Measurements from ENCODE around the gene SNTG2. TPM values are rescaled to one million over a fixed set of nuclear protein-coding genes. Genes with fewer than 3 reads are reported as not detected.

The SNTG2 gene
- total RNA-seq, 4 donors from 2014 or later = 4.2 to 14.2 (median 9.2) TPM

DNA sequence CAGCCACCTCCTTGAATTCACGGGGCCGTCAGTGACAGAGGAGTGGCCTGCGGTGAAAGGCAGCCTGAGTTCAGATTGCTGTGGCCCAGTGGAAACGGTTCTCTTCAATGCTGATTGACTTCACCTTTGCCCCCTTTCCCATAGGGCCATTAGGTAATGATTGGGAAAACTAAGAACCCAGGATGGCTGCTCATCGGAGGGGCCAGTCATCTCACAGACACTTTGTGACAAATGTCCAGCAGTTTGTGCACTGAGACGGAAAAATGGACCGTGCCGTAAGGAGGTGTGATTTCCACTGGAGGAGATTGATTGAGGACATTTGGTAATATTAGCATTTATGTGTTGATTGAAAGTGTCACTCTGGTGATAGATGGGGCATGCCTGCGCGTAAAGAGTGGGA is 402.9 kb downstream of the SNTG2 start:
- TF ChIP-seq CTCF (IDR thresholded peaks at IDR 0.05) (no peak), POLR2A (IDR thresholded peaks at IDR 0.05) (no peak)
- DNase-seq = no peak
- H3K9me3 ChIP-seq = no peaks in the 10 kb centered on the region
- H3K27me3 ChIP-seq = no peaks in the 10 kb centered on the region
- H3K27ac ChIP-seq = no peak overlapping the region
- H3K4me3 ChIP-seq (replicated peaks in 1 of 3) = no peak overlapping the region
- H3K36me3 ChIP-seq = no peaks in the 10 kb centered on the region
- intact Hi-C loops (cut with DNase I) = no loop called here
- WGBS, 2 donors = 80 to 87% methylated on average over 10 of the region's 10 CpGs
- peaks cover 0 to 25% of the 10 kb centered on the region in 2 donors for H3K4me1 ChIP-seq

DNA sequence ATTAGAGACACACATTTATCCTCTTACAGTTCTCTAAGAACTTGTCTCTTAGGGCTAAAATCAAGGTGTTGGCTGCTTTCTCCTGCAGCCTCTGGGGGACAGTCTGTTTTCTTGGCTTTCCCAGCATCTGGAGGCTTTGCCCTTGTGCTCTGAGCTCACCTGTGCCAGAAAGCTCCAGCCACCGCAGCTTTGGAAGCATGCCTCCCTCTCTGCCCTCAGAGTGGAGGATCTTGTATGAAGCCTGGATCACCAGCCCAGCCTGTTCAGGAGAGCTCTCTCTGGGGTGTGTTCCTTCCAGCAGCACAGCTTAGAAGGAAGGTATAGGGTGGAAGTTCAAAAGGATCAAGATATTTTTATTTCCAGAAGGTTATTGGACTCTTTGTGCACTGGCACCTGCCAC is 409.5 kb downstream of the SNTG2 start:
- H3K27ac ChIP-seq = peak overlapping the region in 1 of 3 donors; percentile 26
- H3K27me3 ChIP-seq = no peaks in the 10 kb centered on the region
- peak; percentile 75 to 89 for DNase-seq
- H3K36me3 ChIP-seq = no peaks in the 10 kb centered on the region
- intact Hi-C loops (cut with DNase I) = no loop called here
- no peak for TF ChIP-seq CTCF (IDR thresholded peaks at IDR 0.05)
- no peak for TF ChIP-seq POLR2A (IDR thresholded peaks at IDR 0.05)
- peaks cover 0 to 11% of the 10 kb centered on the region in 2 donors for H3K4me1 ChIP-seq
- no peak overlapping the region for H3K4me3 ChIP-seq (replicated peaks in 1 of 3)
- 17 to 36% methylated on average over 1 of the region's 1 CpG for WGBS, 2 donors
- H3K9me3 ChIP-seq = no peaks in the 10 kb centered on the region

- Histone ChIP-seq H3K4me3 (replicated peaks in 1 of 3) (no peak overlapping the region), H3K27ac (peak overlapping the region in 1 of 3 donors; percentile 26), H3K27me3 (no peaks in the 10 kb centered on the region), H3K36me3 (no peaks in the 10 kb centered on the region), H3K4me1 (peaks cover 3 to 12% of the 10 kb centered on the region in 2 donors), H3K9me3 (no peaks in the 10 kb centered on the region)
- 83 to 89% methylated on average over 6 of the region's 6 CpGs for WGBS, 2 donors
- intact Hi-C loops (cut with DNase I) = no loop called here
- TF ChIP-seq CTCF (IDR thresholded peaks at IDR 0.05) (no peak), POLR2A (IDR thresholded peaks at IDR 0.05) (no peak)
- DNase-seq = no peak
Measured at GRCh38 chr2:1360557-1361250, 410.1 kb downstream of the SNTG2 start.

- H3K4me1 ChIP-seq = peaks cover 10 to 21% of the 10 kb centered on the region in 2 donors
- TF ChIP-seq POLR2A (IDR thresholded peaks at IDR 0.05) (no peak), CTCF (IDR thresholded peaks at IDR 0.05) (no peak)
- no peak for DNase-seq
- no peaks in the 10 kb centered on the region for H3K9me3 ChIP-seq
- no peak overlapping the region for H3K27ac ChIP-seq
- WGBS, 2 donors = 98 to 100% methylated on average over 2 of the region's 2 CpGs
- intact Hi-C loops (cut with DNase I) = no loop called here
- no peaks in the 10 kb centered on the region for H3K36me3 ChIP-seq
- H3K27me3 ChIP-seq = no peaks in the 10 kb centered on the region
- no peak overlapping the region for H3K4me3 ChIP-seq (replicated peaks in 1 of 3)
Measured at GRCh38 chr2:1363367-1363766, 412.7 kb downstream of the SNTG2 start.

GRCh38 chr2:1366546-1367134 is 416.0 kb downstream of the SNTG2 start:
- 42 to 49% methylated on average over 18 to 20 of the region's 20 CpGs for WGBS, 2 donors
- H3K27ac ChIP-seq = peak overlapping the region in 2 of 3 donors; percentile 53 to 59
- intact Hi-C loops (cut with DNase I) = no loop called here
- H3K4me1 ChIP-seq = peaks cover 10% of the 10 kb centered on the region in 2 donors
- H3K4me3 ChIP-seq (replicated peaks in 1 of 3) = no peak overlapping the region
- H3K36me3 ChIP-seq = no peaks in the 10 kb centered on the region
- DNase-seq = peak; percentile 98 to 99
- TF ChIP-seq POLR2A (IDR thresholded peaks at IDR 0.05) = peak in 1 of 2 donors; percentile 60
- no peak for TF ChIP-seq CTCF (IDR thresholded peaks at IDR 0.05)
- no peaks in the 10 kb centered on the region for H3K9me3 ChIP-seq
- no peaks in the 10 kb centered on the region for H3K27me3 ChIP-seq
